HG03103 (cell line): ENCODE results near the gene KIF11.

Experiments used
- ATAC-seq: cut with Tn5 transposase; IDR thresholded peaks from one replicate; pipeline ENCODE4 v1.9.1; 2021; ENCODE audit warnings: low read depth; ENCODE audit not compliant: unreplicated experiment

Gene KIF11

GRCh38 chr10:92699518-92700381 is 106.8 kb downstream of the KIF11 start:
- no peak for ATAC-seq

GRCh38 chr10:92702301-92702916 is 109.5 kb downstream of the KIF11 start:
- ATAC-seq = no peak
